GM08714 (cell line): ENCODE data around the gene RALGDS.
"Not testable (repeated sequence)": the region's sequence is repeated elsewhere in the genome, so short reads cannot be mapped to it uniquely, and the experiment has no call there.

ENCODE experiments used
- H3K4me3 ChIP-seq: fragments of 200-500 bp; sonication (Bioruptor generic); 2 replicates; pipeline ENCODE4 v1.5.1; 2014; ENCODE audit warnings: mild to moderate bottlenecking, low read length, inconsistent platforms
- ZNF274 ChIP-seq: IDR thresholded peaks from 2 replicates; pipeline ENCODE4 v1.6.1; 2012; ENCODE audit warnings: mild to moderate bottlenecking, low read depth, low read length

The RALGDS gene

GRCh38 chr9:133090752-133091385 lies 30.2 kb downstream of the RALGDS start:
- TF ChIP-seq ZNF274: no peak
- no peak overlapping the region for H3K4me3 ChIP-seq

GRCh38 chr9:133090187-133090586 lies 30.9 kb downstream of the RALGDS start:
- no peak for TF ChIP-seq ZNF274
- no peak overlapping the region for H3K4me3 ChIP-seq

GRCh38 chr9:133089271-133089671 lies 31.8 kb downstream of the RALGDS start:
- H3K4me3 ChIP-seq: no peak overlapping the region
- TF ChIP-seq ZNF274: no peak

GRCh38 chr9:133088756-133089155 lies 32.3 kb downstream of the RALGDS start:
- TF ChIP-seq ZNF274: no peak
- no peak overlapping the region for H3K4me3 ChIP-seq

DNA sequence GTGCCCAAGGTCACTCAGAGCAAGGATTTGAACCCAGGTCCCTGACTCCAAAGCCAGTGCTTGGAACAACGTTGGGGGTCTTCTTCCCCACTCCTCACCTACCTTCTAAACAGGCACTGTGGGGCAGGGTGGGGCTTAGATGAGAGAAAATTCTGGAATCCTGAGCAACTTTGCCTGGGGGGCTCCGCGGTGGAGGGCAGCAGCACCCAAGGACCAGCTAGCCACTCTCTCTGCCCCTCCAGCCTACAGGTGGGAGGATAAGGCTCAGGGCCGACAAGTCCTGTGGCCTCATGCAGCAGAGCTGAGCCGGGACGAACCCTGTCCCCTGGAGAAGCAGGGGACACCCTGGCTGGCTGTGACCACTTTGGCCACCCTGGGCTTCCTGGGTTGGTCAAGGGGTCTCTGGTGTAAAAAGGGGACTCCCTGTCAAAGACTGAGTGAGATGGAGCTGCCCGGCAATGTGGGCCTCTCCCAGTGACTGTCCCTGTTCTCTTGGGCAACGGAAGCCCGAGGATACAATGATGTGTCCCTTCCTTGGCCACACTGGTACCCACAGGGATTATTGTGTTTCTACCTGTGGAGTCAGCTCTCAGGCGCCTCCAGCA lies 32.8 kb downstream of the RALGDS start:
- TF ChIP-seq ZNF274: no peak
- H3K4me3 ChIP-seq: no peak overlapping the region

GRCh38 chr9:133087429-133088145 lies 33.5 kb downstream of the RALGDS start:
- no peak overlapping the region for H3K4me3 ChIP-seq
- no peak for TF ChIP-seq ZNF274

DNA sequence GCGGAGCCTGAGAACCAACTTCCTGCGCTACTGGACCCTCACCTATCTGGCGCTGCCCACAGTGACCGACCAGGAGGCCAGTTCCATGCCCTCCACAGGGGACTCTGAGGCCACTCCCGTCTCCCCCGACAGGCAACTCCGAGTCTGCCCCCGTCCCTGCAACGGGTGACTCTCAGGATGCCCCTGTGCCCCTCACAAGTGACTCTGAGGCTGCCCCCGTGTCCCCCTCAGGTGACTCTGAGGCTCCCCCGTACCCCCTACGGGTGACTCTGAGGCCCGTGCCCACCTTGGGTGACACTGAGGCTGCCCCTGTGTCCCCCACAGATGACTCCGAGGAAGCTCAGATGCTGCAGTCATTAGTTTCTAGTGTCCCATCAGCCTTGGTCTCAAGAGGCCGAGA lies 34.1 kb downstream of the RALGDS start:
- no peak for TF ChIP-seq ZNF274

GRCh38 chr9:133086212-133086860 lies 34.7 kb downstream of the RALGDS start:
- not testable (repeated sequence) for H3K4me3 ChIP-seq

More for the DNA sequence above, 34.1 kb downstream of the RALGDS start:
- H3K4me3 ChIP-seq: no peak overlapping the region

- H3K4me3 ChIP-seq: not testable (repeated sequence)
Observed at GRCh38 chr9:133083688-133084087, 37.4 kb downstream of the RALGDS start.

GRCh38 chr9:133081957-133082644 lies 38.9 kb downstream of the RALGDS start:
- not testable (repeated sequence) for H3K4me3 ChIP-seq

DNA sequence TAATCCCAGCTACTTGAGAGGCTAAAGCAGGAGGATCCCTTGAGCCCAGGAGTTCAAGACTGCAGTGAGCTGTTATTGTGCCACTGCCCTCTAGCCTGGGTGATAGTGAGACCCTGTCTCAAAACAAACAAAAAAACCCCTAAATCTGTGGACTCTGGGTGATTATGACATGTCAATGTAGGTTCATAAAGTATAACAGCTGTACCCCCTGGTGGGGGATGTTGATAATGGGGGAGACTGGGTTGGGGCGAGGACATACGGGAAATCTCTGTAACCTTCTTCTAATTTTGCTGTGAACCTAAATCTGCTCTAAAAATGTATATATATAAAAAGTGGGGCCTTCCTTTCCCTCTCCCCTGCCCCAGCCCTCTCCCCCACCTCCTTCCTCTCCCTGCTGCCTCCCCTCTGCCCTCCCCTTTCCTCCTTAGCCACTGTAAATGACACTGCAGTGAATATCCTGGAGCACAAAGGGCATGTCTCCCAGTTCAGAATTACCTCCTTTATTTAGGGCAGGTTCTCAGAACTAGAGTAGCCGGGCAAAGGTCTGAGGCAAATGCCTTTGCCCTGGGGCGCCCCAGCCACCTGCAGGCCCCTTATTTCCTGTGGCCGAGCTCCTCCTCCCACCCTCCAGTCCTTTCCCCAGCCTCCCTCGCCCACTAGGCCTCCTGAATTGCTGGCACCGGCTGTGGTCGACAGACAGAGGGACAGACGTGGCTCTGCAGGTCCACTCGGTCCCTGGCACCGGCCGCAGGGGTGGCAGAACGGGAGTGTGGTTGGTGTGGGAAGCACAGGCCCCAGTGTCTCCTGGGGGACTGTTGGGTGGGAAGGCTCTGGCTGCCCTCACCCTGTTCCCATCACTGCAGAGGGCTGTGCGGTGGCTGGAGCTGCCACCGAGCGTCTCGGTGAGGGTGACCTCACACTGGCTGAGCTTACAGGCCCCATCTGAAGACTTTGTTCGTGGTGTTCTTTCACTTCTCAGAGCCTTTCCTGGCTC lies 40.0 kb downstream of the RALGDS start:
- H3K4me3 ChIP-seq: not testable (repeated sequence)

DNA sequence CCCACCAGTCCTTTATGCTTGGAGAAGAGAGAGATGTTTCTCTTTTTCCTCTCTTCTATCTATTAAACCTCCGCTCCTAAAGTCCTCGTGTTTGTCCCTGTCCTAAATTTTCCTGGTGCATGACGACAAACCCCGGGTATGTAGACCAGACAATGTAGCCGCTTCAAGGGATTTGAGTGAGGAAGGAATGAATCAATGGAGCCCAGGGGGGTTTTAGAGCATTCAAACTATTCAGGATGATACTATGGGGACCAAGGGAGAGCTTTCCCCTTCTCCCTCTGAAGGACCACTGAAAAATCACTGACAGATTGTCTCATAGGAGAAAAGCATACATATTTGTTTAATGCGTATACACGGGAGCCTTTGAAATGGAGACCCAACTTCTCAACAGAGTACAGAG lies 40.9 kb downstream of the RALGDS start:
- no peak for TF ChIP-seq ZNF274
- H3K4me3 ChIP-seq: no peak overlapping the region

DNA sequence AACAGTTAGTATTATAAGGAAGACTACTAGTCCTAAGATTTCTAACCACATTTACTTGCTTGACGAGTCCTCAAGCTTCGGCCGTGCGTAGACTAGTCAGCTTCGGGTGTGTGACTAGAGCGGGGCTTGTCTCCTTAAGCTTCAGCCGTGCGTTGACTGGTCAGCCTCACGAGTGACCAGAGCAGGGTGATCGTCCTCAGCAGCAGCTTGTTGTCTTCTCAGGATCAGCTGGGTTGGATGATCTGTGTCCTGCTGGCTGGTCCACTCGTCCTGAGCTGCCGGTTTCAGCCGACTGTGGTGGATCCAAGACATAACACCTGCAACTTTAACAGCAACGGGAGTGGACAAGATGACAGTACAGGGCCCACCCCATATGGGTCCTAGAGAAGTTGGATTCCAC lies 42.6 kb downstream of the RALGDS start:
- no peak for TF ChIP-seq ZNF274
- no peak overlapping the region for H3K4me3 ChIP-seq
